OCI-LY7 (cell line): Measurements from ENCODE around the gene CDX1. TPM values are rescaled to one million over a fixed set of nuclear protein-coding genes. Genes with fewer than 3 reads are reported as not detected.

Experiments used
- BruUV-seq: library from RNA; stranded (reverse); fragments of 400-500 nt; replicated peaks from 2 replicates; lab custom pipeline; 2021; lab: Mats Ljungman, UMichigan
- CTCF ChIA-PET: fragments of 300-600 bp; sonication (Branson Sonifier 250); formaldehyde crosslinking; loops from one replicate; lab custom pipeline; 2022; ENCODE audit warnings: antibody characterized with exemption; ENCODE audit not compliant: unreplicated experiment; lab: Charles Lee
- POLR2A ChIA-PET: fragments of 300-600 bp; sonication (Branson Sonifier 250); formaldehyde crosslinking; loops from one replicate; lab custom pipeline; 2022; ENCODE audit warnings: antibody characterized with exemption; lab: Charles Lee
- DNase-seq: peaks from one replicate; pipeline ENCODE4 v3.0.0-alpha.2; 2015; ENCODE audit warnings: low spot score
- H2AFZ ChIP-seq: fragments of 200-600 bp; sonication (generic), shearing (Covaris generic); 2 replicates; pipeline ENCODE4 v1.6.1; 2014; ENCODE audit warnings: mild to moderate bottlenecking, antibody characterized with exemption, low read length, moderate library complexity
- H3K27ac ChIP-seq: fragments of 200-600 bp; sonication (generic); 2 replicates; pipeline ENCODE4 v1.5.1; 2014; ENCODE audit warnings: mixed run types, low read depth, mild to moderate bottlenecking, moderate library complexity, low read length, inconsistent platforms; ENCODE audit not compliant: poor library complexity, severe bottlenecking
- H3K36me3 ChIP-seq: fragments of 200-600 bp; sonication (generic); 2 replicates; pipeline ENCODE4 v1.6.1; 2014; ENCODE audit warnings: mild to moderate bottlenecking, antibody characterized with exemption, low read length, moderate library complexity, mixed read lengths; ENCODE audit not compliant: insufficient read depth
- H3K4me1 ChIP-seq: fragments of 200-600 bp; sonication (generic); 2 replicates; pipeline ENCODE4 v1.5.1; 2014; ENCODE audit warnings: mild to moderate bottlenecking, low read length; ENCODE audit not compliant: insufficient read depth, poor library complexity, severe bottlenecking
- H3K4me2 ChIP-seq: fragments of 200-600 bp; sonication (generic); 2 replicates; pipeline ENCODE4 v1.6.1; 2014; ENCODE audit warnings: mild to moderate bottlenecking, low read length
- H3K4me3 ChIP-seq: fragments of 200-600 bp; sonication (generic); 2 replicates; pipeline ENCODE4 v1.5.1; 2014; ENCODE audit warnings: mild to moderate bottlenecking, low read depth, low read length; ENCODE audit not compliant: poor library complexity, severe bottlenecking
- H3K79me2 ChIP-seq: fragments of 200-600 bp; sonication (generic); 2 replicates; pipeline ENCODE4 v1.6.1; 2016; ENCODE audit warnings: low read depth, mild to moderate bottlenecking, low read length, moderate library complexity, mixed read lengths; ENCODE audit not compliant: insufficient read depth
- H3K9me2 ChIP-seq: fragments of 200-600 bp; sonication (generic); 2 replicates; pipeline ENCODE4 v1.6.1; 2016; ENCODE audit warnings: mild to moderate bottlenecking, low read length, mixed read lengths; ENCODE audit not compliant: insufficient read depth
- H3K9me3 ChIP-seq: fragments of 200-600 bp; sonication (generic); 2 replicates; pipeline ENCODE4 v1.6.1; 2014; ENCODE audit warnings: mild to moderate bottlenecking, mixed run types, low read length, mixed read lengths
- H4K20me1 ChIP-seq: fragments of 200-600 bp; sonication (generic); 2 replicates; pipeline ENCODE4 v1.6.1; 2014; ENCODE audit warnings: mild to moderate bottlenecking, antibody characterized with exemption, low read length, moderate library complexity, mixed read lengths; ENCODE audit not compliant: insufficient read depth
- EZH2phosphoT487 ChIP-seq: fragments of 200-600 bp; sonication (generic); IDR thresholded peaks from 2 replicates; pipeline ENCODE4 v1.6.1; 2018; ENCODE audit warnings: low read depth, borderline replicate concordance, mild to moderate bottlenecking, mixed run types, antibody characterized with exemption, low read length, moderate library complexity, mixed read lengths
- intact Hi-C: fragments of 100-400 bp; cut with micrococcal nuclease; formaldehyde crosslinking; loops from one replicate; pipeline ENCODE4 v1.10.0; 2022; ENCODE audit not compliant: unreplicated experiment
- total RNA-seq, 2 experiments: library from RNA; depleted of rRNA in 1 of 2; stranded (reverse); fragments of >200 nt in 1 of 2; shearing (Covaris generic) in 1 of 2; gene quantifications; 2 replicates each; pipeline ENCODE4 v1.2.3, GENCODE V29; 2014 to 2022
- TF ChIP-seq, protein P1 (sequence below): fragments of 200-600 bp; sonication (generic); conservative IDR thresholded peaks from 2 replicates; pipeline ENCODE4 v1.5.1; 2014; ENCODE audit warnings: mild to moderate bottlenecking, antibody characterized with exemption, low read length, moderate library complexity, mixed read lengths

CDX1 gene
- total RNA-seq, 2 experiments from 2014 or later: not detected

DNA sequence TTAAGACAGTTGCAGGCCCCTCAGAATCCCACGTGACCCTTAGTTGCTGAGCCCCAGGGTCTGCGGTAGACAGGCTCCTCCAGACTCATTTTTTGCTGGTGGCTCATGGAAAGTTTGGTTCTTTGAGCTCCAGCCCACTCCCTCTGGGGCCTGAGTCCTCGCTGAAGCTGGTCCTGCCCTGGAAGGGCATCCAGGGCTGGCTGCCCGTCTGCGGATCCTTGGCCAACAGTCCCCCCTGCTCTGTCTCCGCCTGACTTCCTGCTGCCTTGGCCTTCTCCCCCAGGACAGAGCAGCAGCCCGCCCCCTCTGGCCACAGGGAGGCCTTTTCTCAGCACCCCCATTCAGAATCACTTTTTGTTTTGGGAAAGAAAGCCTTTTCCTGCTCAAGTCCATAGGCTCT lies 47.7 kb downstream of the CDX1 start:
- no peaks in the 10 kb centered on the region for H4K20me1 ChIP-seq
- CTCF ChIA-PET: no interaction called here
- no peaks in the 10 kb centered on the region for H3K36me3 ChIP-seq
- intact Hi-C loops: no loop called here
- BruUV-seq: no TSS peak
- TF ChIP-seq, protein P1, sequence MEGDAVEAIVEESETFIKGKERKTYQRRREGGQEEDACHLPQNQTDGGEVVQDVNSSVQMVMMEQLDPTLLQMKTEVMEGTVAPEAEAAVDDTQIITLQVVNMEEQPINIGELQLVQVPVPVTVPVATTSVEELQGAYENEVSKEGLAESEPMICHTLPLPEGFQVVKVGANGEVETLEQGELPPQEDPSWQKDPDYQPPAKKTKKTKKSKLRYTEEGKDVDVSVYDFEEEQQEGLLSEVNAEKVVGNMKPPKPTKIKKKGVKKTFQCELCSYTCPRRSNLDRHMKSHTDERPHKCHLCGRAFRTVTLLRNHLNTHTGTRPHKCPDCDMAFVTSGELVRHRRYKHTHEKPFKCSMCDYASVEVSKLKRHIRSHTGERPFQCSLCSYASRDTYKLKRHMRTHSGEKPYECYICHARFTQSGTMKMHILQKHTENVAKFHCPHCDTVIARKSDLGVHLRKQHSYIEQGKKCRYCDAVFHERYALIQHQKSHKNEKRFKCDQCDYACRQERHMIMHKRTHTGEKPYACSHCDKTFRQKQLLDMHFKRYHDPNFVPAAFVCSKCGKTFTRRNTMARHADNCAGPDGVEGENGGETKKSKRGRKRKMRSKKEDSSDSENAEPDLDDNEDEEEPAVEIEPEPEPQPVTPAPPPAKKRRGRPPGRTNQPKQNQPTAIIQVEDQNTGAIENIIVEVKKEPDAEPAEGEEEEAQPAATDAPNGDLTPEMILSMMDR: no peak
- DNase-seq: no peak
- H3K27ac ChIP-seq: no peak overlapping the region
- no peaks in the 10 kb centered on the region for H3K9me2 ChIP-seq
- H3K9me3 ChIP-seq: no peaks in the 10 kb centered on the region
- no peak overlapping the region for H3K4me2 ChIP-seq
- H3K4me1 ChIP-seq: no peaks in the 10 kb centered on the region
- H3K79me2 ChIP-seq: no peaks in the 10 kb centered on the region
- no peak overlapping the region for H2AFZ ChIP-seq
- no peak overlapping the region for H3K4me3 ChIP-seq
- POLR2A ChIA-PET: interaction anchor here (0.6 kb wide), 1 partner anchor 39 kb away, joined by 5 read pairs; no protein-coding TSS in a partner anchor

DNA sequence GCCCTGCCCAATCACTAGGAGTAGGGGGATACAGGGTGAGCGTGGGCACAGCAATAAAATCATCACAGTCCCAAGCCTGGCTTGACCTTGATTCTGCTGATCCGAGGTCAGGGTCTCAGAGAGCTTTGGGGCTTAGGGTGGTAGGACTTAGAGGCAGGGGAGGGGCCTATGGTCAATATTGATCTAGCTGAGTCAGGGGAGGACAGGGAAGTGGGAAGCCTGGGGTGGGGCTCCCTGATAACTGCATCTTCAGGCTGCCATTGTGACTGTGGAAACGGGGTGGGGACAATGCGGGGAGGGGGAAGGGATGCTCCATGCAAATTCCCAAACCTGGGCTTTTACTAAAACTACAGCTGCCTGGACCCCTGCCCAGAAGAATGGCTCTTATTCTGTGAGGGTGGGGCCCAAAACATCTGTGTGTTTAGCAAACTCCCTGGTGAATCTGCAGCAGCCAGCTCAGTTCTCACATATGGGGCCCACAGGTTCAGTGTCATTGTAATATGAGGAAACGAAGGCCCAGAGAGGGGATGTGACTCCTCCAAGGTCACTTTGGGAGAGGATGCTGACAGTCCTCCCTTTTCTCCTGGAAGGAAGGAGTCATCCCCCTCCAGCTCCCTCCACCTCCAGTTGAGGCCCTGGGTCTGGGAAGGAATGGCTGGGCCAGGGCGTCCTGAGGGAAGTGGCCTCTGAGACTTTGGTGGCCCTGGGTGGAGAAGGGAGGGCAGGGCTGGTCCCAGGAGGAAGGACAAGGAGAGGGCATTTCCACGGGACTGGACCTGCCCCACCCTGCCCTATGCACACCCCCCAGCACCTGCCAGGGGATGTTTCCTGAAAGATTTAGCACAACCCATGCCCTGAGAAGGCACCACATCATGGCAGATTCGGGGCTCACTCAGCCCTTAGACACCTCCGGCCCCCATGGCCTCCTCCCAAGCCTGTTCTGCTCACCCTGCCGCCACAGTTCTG lies 49.7 kb downstream of the CDX1 start:
- intact Hi-C loops: no loop called here
- H2AFZ ChIP-seq: no peak overlapping the region
- no peak for DNase-seq
- no peaks in the 10 kb centered on the region for H3K9me2 ChIP-seq
- H3K36me3 ChIP-seq: no peaks in the 10 kb centered on the region
- POLR2A ChIA-PET: interaction anchor here (0.9 to 1.1 kb wide), 2 partner anchors 8 to 27 kb away, joined by 3 read pairs; no protein-coding TSS in a partner anchor
- CTCF ChIA-PET: interaction anchor here (0.5 to 0.6 kb wide), 2 partner anchors 74 to 314 kb away, joined by 3 read pairs; no protein-coding TSS in a partner anchor
- no peaks in the 10 kb centered on the region for H4K20me1 ChIP-seq
- TF ChIP-seq EZH2phosphoT487: no peak
- TF ChIP-seq, protein P1: no peak
- no peaks in the 10 kb centered on the region for H3K9me3 ChIP-seq
- H3K4me2 ChIP-seq: no peak overlapping the region
- no peak overlapping the region for H3K27ac ChIP-seq
- no peak overlapping the region for H3K4me3 ChIP-seq
- no peaks in the 10 kb centered on the region for H3K4me1 ChIP-seq
- no TSS peak for BruUV-seq
- no peaks in the 10 kb centered on the region for H3K79me2 ChIP-seq

DNA sequence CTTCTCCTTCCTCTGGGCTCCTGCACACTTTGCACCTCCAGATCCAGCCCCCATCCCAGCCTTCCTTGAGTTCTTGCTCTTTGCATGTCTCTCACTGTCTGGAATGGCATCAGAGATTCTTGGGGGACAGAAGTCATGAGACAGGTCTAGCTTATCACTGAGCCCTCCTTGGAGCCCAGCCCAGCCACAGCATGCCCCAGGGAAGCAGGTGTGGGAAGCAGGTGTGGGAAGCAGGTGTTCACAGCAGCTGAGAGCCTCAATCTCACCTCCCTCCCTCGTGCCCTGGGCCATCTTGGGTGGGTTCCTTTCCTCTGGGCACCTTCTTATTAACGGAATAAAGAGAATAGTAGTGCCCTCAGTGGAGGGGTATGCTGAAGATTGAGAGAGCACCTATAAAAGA lies 50.5 kb downstream of the CDX1 start:
- ChIA-PET POLR2A (interaction anchor here (0.9 kb wide), 1 partner anchor 26 kb away, joined by 3 read pairs; no protein-coding TSS in a partner anchor), CTCF (no interaction called here)
- Histone ChIP-seq H3K4me1 (no peaks in the 10 kb centered on the region), H3K9me2 (no peaks in the 10 kb centered on the region), H3K36me3 (no peaks in the 10 kb centered on the region), H3K27ac (no peak overlapping the region), H3K4me2 (no peak overlapping the region), H2AFZ (no peak overlapping the region), H4K20me1 (no peaks in the 10 kb centered on the region), H3K79me2 (no peaks in the 10 kb centered on the region), H3K9me3 (no peaks in the 10 kb centered on the region), H3K4me3 (no peak overlapping the region)
- intact Hi-C loops: no loop called here
- TF ChIP-seq EZH2phosphoT487: no peak
- TF ChIP-seq, protein P1: no peak
- no TSS peak for BruUV-seq
- DNase-seq: no peak
